GM19467 (cell line): Measurements from ENCODE around the gene MAP3K20.
"Not testable (repeated sequence)": the region's sequence is repeated elsewhere in the genome, so short reads cannot be mapped to it uniquely, and the experiment has no call there.

Source experiments
- ATAC-seq: cut with Tn5 transposase; IDR thresholded peaks from one replicate; pipeline ENCODE4 v1.9.1; 2021; ENCODE audit warnings: mild to moderate bottlenecking, moderate library complexity; ENCODE audit not compliant: unreplicated experiment

MAP3K20 gene

DNA sequence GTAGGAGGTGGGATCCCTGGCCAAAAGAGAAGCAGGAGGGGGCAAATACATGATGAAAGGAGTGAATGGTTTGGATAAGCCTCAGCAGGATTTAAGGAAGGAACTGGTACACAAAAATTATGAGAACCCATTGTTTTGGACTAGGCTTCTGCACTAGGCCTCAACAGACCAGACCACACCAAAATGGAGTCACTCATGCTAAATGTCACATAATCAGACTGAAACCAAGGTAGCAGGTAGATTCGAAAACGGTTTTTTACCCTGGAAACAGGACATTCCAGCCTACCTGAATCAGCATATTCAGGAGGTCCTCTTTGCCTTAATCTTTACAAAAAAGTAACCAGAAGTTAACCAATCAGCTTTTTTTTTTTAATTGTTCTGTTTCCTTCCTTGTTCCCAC, 229.7 kb downstream of the MAP3K20 start:
- ATAC-seq, result no peak

GRCh38 chr2:173307293-173307692, 231.6 kb downstream of the MAP3K20 start:
- ATAC-seq, result no peak

GRCh38 chr2:173309370-173309769, 233.7 kb downstream of the MAP3K20 start:
- ATAC-seq, result not testable (repeated sequence)

DNA sequence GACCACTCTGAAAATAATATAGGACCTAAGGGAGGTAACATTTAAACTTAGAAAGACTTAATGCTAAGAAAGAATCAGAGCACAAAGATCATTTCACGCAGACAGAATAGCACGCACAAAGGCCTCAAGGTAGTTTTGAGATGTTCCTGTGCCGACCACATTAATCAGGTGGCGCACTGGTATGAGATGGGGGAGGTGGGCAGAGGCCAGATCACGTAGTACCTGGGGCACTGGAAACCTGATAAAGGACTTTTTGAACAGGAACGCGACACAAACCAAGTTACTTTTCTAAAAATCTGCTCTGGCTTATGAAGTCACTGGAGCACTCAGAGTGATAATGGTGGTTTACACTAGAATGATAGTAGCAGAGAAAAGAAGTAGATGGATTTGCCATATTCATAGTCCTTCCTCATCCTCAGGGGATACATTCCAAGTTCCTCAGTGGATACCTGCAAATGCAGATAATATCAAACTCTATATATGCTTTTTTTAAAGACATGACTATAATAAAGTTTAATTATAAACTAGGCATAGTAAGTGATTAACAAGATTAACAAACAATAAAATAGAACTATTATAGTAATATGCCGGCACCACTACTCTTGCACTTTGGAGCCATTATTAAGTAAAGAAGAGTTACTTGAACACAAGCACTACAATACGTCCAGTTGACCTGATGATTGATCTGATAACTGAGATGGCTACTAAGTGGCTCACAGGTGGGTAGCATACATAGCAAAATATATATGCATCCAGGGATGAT, 236.4 kb downstream of the MAP3K20 start:
- ATAC-seq, result no peak
